LHCN-M2 (cell line): ENCODE data around the gene CDC25C. TPM values are rescaled to one million over a fixed set of nuclear protein-coding genes. Genes with fewer than 3 reads are reported as not detected.
"Not testable (repeated sequence)": the region's sequence is repeated elsewhere in the genome, so short reads cannot be mapped to it uniquely, and the experiment has no call there.

Experiments
- DNase-seq: peaks from one replicate; pipeline ENCODE4 v3.0.0-alpha.2; 2012; ENCODE audit warnings: low read depth
- total RNA-seq: library from RNA; depleted of rRNA; stranded (reverse); fragments of >200 nt; gene quantifications from 2 replicates; pipeline ENCODE4 v1.2.3, GENCODE V29; 2014

CDC25C gene
- total RNA-seq, 1 experiment from 2014 or later: 18.3 TPM

GRCh38 chr5:138346889-138347288, 15.3 kb upstream of the CDC25C start:
- DNase-seq: no peak

GRCh38 chr5:138344887-138345622, 13.5 kb upstream of the CDC25C start:
- no peak for DNase-seq

- DNase-seq: no peak
Measured at GRCh38 chr5:138340008-138340407, 8.4 kb upstream of the CDC25C start.

- DNase-seq: no peak
Measured at GRCh38 chr5:138339464-138339863, 7.9 kb upstream of the CDC25C start.

- DNase-seq: no peak
Measured at GRCh38 chr5:138339091-138339456, 7.5 kb upstream of the CDC25C start.

GRCh38 chr5:138338411-138339090, 6.9 kb upstream of the CDC25C start:
- DNase-seq: no peak

GRCh38 chr5:138337685-138338410, 6.2 kb upstream of the CDC25C start, which contains the start of gene FAM53C:
Gene FAM53C (plus strand): TSS chr5:138338266. CDS start chr5:138341336, 3,070 bp downstream.
- DNase-seq: peak; percentile 91

GRCh38 chr5:138336952-138337684, 5.5 kb upstream of the CDC25C start:
- no peak for DNase-seq

- DNase-seq: peak; percentile 34
Measured at GRCh38 chr5:138334867-138335447, 3.4 kb upstream of the CDC25C start.

- DNase-seq: peak; percentile 26
Measured at GRCh38 chr5:138330813-138331448, 673 bp downstream of the CDC25C start.

- not testable (repeated sequence) for DNase-seq
Measured at GRCh38 chr5:138318211-138318610, 13.4 kb downstream of the CDC25C start.

- no peak for DNase-seq
Measured at GRCh38 chr5:138316355-138316754, 15.2 kb downstream of the CDC25C start.

GRCh38 chr5:138315751-138316278, 15.8 kb downstream of the CDC25C start:
- no peak for DNase-seq

GRCh38 chr5:138305797-138306196, 25.8 kb downstream of the CDC25C start:
- peak; percentile 4 for DNase-seq

- peak; percentile 38 for DNase-seq
Measured at GRCh38 chr5:138303372-138303771, 28.2 kb downstream of the CDC25C start.

- DNase-seq: no peak
Measured at GRCh38 chr5:138289296-138289695, 42.3 kb downstream of the CDC25C start.

GRCh38 chr5:138287246-138287645, 44.4 kb downstream of the CDC25C start:
- DNase-seq: no peak

GRCh38 chr5:138282920-138283742, 48.5 kb downstream of the CDC25C start:
- peak; percentile 42 for DNase-seq

GRCh38 chr5:138280915-138281314, 50.7 kb downstream of the CDC25C start:
- DNase-seq: no peak
